ENCODE data around the gene GOPC.
"Not testable (repeated sequence)": the region's sequence is repeated elsewhere in the genome, so short reads cannot be mapped to it uniquely, and the experiment has no call there.

The GOPC gene

DNA sequence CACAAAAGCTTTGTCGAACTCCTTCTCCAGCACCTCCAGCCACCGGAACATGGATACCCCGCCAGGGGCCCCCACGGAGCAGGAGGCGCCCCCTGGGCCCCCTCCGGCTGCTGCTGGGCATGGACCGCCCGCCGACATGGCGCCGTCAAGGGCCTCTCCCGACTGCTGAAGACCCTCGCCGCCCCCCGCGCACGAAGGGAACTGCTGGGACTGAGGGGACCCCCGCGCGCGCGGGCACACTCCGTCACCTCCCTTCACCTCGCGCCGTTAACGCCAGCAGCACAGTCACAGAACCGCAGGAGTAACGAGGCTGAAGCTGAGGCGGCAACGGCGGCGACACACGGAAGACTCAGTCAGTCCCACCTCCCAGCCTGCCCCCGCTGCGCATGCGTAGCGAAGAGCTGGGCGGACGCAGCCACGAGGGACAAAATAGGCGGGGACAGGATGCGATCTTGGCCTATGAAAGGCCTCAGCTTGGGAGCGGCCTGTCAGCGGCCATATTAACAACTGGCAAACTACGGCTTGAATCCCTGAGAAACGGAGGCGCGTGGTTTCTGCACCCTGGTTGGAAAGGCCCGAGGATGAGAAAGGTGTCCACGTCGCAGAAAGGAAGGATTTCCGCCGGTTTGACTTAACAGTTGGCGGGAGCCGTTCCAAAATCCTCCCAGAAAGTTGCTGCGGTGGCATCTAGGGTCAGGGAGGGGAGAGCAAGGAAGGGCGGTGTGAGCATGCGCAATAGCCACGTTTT, at the start of gene GOPC:
TSS of gene GOPC (minus strand) at position 361 of the 748 bp plus-strand sequence. CDS start at position 138, 223 bp downstream.
- DNase-seq (ENCODE audit: low spot score) = peak; percentile 99

DNA sequence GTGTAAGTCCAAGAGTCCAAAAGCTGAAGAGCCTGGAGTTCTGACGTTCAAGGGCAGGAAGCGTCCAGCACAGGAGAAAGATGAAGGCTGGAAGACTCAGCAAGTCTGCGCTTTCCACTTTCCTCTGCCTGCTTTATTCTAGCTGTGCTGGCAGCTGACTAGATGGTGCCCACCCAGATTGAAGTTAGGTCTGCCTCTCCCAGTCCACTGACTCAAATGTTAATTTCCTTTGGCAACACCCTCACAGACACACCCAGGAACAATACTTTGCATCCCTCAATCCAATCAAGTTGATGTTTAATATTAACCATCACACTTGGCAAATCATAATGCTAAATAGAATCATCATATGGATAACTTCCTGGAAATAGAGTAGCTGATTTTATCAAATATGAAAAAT, 49.7 kb upstream of the GOPC start:
- DNase-seq (ENCODE audit: low spot score) = not testable (repeated sequence)

DNA sequence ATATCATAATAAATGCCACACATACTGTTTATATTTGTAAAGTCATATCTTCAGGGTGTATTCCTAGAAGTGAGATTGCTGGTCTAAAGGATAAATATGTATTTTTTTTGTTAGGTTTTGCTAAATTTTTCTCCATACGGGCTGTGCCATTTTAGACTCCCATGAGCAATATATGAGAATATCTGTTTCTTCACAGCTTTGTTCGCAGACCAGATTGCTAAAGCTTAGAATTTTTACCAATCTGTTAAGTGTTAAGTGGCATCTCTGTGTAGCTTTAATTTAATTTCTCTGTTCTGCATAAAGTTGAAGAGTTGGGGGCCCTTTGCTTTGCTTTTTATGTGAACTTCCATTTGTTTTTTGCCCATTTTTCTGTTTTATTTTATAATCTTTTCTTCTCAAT, 40.7 kb upstream of the GOPC start:
- no peak for DNase-seq (ENCODE audit: low spot score)

DNA sequence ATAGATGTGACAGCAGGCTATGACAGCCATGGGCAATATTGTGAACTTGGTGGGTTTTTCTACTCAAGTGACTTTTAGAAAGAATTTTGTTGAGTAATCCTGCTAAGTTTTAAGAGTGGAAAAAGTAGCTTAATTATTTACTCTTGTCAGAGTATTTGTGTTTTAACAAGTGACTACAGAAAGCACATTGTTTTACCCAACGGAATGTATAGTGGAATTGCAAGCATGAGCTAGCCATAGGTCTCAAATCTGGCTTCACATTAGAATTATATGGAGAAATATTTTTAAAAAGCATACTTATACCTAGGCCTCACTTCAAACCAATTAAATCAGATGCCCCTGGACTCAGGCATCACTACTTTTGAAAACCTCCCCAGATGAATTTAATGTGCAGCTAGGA, 35.5 kb upstream of the GOPC start:
- no peak for DNase-seq (ENCODE audit: low spot score)

DNA sequence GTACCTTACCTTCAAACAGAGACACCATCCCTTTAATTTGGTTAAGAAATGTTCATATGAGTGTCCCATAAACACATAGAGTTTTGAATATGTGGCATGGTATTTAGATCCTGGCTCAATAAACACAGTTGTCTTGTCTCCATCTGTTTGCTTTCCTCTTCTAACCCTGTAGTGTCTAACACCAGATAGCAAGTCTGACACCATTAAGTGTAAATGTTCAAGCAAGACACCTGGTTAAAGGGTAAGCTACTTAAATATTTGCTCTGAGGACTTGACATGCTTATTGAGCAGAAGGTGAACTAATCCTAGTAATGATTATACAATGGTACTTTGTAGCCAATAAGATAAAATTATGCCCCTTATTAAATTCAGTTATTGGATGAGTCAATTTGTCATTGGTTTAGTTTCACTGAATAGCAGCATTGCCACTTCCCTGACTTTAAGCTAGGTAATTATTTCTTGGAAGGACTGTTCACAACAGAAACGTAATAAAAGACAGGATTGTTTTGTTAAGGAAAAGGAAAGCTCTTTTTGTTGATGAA, 26.9 kb upstream of the GOPC start:
- DNase-seq (ENCODE audit: low spot score) = no peak

DNA sequence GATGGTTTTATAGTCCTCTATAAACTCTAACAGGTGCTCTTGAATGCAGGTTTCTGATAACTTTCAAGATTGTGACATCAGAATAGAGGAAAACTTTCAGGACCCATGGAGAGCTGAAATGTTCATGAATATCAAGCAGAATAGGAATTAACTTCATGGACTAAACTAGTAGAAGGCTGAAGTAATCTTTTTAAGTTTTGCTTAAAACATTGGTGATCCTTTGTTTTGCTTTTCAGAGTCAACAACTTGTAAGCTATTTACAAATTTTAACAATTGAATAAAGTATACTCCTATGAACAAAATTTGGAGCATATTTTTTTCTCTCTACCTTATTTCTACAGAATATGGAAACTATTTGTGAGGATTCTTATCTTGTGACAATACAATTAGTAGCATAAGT, 25.2 kb upstream of the GOPC start:
- no peak for DNase-seq (ENCODE audit: low spot score)

DNA sequence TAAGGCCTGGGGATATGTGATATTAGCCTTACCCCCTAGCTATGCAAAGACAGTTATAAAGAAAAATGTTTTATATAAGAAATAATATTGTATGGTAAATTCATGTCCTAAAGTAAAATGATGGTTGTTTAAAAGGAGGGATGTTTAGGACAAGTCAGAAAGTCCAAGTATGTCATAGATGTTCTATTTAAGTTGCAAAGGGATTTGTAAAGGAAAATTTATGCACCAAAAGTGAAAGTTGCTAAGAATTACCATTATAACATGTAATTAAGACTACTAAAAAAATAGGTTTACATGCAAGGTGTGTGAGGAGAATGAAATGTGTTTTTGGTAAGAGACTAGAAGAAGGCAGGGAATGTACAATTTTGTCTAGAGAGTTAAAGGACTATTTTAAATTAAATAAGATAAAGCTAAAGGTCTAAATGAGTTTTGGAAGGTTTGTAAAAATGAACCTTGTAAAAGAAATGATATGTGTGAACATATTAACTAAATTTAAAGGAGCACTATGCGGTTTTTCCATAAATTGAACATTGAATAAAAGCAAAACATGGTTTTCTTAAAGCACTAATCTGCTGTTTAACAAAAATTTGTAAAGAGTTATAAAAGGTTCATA, 22.7 kb upstream of the GOPC start:
- no peak for DNase-seq (ENCODE audit: low spot score)

DNA sequence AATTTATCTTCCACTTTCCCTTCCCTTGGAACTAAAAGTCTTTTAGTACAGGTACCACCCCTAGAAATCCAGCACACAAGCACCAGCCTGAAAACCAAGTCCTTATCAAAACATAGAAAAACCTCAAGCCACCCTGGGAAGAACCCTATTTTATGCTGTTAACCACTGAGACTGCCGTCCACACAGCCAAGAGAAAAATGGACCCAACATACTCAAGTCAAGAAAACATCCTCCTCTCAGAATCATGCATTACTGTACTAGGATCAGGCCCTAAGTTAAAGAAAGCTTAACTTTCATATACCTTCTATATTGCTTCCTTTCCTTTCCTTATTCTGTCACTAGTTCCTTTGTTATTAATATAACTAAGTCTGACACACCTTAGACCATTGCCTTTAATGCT, 16.9 kb upstream of the GOPC start:
- DNase-seq (ENCODE audit: low spot score) = no peak

DNA sequence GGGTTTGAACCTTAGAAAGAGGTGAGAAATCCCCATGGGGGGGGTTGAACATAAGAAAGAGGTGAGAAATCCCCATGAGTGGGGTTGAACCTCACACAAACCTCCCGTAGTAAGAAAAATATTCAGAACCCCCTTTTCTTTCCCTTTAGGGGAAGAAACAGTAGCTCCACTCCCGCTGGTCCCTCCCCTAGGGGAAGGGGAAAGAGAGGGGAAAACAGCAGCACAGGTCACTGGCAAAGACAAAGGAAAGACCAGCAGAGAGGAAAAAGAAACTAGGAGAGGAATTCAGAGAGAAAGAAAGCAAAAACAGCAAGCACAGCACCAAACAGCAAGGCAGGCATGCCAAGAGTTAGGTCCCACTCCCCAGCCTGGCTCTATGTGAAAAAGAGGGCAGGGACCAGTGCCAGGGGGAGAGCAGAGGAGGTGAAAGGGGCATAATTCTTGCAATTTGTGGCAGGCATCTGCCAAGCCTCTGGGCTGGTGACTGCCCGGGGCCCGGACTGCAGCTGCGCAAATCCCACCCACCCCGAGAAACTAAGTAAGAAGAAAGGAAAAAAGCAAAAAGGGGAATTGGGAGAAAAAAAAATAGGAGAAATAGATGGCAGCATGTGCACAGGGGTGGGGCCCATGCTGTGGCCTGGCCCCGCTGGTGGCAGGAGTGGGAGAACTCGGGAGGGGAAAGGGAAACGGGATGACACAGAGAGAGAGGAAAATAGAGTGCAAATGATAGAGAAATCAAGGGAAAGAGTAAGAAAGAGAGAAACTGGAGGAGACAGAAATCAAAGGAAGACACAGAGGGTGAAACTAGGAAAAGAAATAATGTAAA, 15.1 kb upstream of the GOPC start:
- no peak for DNase-seq (ENCODE audit: low spot score)

DNA sequence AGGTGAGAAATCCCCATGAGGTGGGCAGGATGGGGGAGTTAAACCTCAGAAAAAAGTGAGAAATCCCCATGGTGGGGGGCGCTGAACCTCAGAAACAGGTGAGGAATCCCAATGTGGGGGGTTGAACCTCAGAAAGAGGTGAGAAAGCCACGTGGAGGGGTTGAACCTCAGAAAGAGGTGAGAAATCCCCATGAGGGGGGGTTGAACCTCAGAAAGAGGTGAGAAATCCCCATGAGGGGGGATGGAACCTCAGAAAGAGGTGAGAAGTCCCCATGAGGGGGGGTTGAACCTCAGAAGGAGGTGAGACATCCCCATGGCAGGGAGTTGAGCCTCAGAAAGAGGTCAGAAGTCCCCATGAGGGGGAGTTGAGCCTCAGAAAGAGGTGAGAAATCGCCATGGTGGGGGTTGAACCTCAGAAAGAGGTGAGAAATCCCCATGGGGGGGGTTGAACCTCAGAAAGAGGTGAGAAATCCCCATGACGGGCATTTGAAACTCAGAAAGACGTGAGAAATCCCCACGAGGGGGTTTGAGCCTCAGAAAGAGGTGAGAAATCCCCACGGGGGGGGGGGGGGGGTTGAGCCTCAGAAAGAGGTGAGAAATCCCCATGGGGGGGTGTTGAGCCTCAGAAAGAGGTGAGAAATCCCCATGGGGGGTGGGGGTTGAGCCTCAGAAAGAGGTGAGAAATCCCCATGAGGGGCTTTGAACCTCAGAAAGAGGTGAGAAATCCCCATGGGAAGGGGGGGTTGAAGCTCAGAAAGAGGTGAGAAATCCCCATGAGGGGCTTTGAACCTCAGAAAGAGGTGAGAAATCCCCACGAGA, 14.3 kb upstream of the GOPC start:
- no peak for DNase-seq (ENCODE audit: low spot score)

DNA sequence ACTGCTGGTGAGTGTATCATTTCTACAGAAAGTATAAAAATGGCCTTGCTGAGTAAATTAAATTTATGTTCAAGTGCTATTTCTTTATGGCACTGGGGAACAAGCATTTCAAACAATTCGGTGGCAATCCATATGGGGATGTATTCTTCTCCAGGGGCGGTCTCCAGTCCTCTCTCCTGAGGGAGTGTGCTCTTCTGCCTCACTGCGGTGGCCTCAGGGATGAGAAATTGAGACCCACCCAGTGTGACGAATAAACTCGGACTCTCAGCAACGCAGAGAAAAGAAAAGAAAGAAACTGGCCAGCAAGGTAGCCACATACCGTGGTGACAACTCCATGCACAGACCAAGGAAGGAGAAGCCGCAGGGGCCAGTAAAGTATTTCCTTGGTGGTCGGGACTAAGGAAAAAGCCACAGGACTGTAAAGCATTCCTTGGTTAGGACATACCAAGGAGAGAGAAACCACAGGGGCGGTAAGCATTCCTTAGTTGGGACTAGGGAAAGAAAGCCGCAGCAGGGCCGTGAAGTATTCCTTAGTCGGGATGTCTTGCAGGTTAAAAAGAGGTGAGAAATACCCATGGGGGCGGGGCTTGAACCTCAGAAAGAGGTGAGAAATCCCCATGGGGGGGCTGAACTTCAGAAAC, 13.6 kb upstream of the GOPC start:
- DNase-seq (ENCODE audit: low spot score) = no peak

DNA sequence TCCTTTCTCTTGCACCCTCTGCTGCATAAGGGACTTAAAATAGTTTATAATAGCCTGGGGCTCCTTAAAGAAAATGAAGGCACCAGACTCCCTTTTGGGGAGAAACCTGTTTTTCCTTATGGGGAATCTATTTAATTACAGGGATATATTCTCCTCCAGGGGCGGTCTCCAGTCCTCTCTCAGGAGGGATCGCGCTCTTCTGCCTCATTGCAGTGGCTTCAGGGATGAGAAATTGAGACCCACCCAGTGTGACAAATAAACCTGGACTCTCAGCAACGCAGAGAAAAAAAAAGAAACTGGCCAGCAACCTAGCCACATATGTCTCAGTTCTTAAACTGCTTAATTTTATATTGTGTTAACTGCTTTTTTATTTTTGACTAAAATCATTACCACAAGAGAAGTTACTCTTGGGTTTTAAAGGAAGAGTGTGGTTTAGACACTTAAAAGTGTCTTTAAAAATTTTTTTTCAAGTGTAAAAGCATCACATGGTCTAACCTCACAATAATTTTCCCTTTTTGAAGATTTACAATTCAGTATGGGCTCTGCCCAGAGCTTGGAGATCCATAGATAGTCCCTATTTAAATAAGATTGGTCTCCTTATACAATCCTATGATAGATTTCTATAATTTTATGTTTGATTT, 11.7 kb upstream of the GOPC start:
- DNase-seq (ENCODE audit: low spot score) = no peak

DNA sequence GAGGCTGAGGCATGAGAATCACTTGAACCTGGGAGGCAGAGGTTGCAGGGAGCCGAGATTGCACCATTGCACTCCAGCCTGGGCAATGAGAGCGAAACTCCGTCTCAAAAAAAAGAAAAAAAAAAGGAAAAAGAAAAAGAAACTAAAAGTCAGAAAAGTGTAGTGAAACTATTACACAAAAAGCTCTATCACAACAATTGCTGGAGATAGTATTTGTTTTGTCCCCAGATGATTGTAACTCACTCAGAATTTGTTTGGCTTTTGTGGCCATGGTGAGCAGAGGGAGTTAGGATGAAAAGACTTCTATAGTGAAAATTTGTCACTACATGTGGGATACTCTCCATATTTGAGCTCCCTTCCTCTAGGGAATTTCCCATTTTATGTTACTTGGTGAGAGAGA, 5.2 kb upstream of the GOPC start:
- DNase-seq (ENCODE audit: low spot score) = no peak

DNA sequence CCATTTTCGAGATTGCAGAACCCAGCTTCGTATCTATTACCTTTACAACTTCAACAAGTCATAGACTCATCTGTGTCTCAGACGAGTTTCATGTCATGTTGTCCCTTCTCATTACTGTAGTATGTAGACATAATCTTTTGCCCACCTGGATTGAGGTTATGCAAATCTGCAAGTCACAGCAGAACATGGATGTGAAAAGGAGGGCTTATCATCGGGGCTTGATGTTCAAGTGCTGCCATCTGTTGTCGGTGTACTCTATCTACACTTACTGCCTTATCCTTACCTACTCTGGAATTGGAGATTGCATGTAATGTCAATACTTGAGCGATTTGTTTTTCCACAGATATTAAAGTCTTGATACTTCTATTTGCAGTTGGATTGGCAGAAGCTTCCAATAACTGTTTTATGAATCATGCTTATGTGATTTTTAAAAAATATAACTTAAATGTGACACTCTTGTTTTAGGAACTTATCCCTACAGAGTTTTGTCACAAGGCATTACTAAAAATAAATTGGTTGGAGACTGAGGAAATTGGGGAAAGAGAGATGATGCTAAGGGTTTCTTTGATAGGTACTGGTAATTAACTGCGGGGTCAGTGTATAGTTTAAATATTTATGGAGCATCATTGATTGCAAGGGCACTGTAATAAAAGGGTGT, 3.0 kb upstream of the GOPC start:
- DNase-seq (ENCODE audit: low spot score) = peak; percentile 66

DNA sequence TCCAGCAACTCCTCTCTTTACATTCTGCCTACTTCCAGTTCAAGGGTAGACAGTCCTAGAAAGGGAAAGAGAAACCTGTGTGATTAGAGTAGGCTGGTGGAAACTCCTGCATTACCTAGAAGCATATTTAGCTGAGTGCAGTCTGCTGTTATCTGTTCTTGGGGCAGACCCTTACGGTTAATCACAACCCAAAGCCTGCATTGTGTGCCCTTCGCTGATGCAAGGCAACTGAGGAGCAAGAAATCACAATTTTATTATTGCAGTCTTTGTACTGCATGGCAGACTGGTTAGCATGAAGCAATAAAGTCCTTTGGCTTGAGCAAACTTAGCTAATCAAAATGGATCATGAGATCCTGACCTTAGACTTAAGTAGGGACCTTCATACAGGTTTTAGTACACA, 1.5 kb upstream of the GOPC start:
- no peak for DNase-seq (ENCODE audit: low spot score)

DNA sequence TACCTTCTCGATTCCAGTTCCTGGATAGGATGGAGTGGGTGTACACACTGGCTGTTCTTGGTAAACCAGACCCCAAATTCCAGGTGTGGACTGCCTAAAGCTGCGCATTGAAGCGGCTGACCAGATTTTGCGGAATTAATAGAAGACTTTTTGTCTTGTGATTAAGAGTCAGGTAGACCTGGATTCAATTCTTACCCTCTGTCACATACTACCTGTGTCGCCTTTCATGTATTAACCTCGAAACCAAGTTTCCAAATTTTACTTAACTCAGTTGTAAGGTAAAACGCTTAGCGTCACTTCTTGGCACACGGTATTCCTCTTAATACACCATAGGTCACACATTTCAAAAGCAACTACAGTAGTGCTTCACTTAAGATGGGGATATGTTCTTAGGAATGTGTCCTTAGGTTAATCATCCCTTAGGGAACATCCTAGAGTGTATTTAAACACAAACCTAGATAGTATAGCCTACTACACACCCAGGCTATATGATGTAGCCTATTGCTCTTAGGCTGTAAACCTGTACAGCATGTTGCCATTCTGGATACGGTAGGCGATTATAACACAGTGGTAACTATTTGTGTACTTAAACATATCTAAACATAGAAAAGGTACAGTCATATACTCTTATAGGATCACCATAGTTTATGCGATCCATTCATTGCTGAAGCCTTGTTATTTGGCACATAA, 733 bp upstream of the GOPC start:
- DNase-seq (ENCODE audit: low spot score) = no peak

DNA sequence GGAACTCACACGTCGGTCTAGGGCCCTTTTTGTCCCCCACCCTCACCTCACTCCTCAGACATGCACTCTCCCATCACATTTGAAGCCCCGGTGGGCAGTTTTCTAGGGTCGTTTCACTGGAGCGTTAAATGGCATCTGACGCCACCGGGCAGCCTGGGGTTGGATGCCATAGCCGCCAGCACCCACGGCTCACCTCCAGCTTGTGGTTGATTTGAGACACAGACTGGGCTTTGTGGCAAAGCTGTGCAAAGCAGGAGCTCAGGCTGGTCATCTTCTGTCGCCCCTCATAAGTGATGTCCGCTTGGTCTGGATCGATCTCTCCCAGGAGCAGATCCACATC, 530 bp downstream of the GOPC start:
- DNase-seq (ENCODE audit: low spot score) = no peak

DNA sequence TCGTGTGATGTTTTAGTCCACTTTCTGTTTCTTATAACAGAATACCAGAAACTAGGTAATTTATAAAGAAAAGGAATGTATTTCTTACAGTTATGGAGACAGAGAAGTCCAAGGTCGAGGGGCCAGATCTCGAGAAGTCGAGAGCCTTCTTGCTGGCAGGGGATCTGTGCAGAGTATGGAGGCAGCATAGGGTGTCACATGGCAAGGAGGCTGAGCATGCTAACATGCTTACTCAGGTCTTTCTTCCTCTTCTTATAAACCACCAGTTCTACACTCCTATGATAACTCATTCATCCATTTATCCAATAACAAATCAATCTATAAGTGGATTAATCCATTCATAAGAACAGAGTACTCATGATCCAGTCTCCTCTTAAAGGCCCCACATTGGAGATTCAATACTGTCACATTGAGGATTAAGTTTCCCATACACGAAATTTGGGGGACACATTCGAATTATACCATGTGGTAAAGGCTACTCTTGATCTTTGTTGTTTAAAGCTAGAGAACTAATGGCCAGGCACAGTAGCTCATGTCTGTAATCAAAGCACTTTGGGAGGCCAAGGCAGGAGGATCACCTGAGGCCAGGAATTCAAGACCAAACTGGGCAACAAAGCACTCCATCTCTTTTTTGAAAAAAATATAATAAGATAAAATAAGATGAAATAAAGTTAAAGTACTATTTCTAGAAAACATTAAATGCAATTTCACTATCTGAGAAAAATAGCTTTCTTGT, 2.1 kb downstream of the GOPC start:
- DNase-seq (ENCODE audit: low spot score) = no peak

DNA sequence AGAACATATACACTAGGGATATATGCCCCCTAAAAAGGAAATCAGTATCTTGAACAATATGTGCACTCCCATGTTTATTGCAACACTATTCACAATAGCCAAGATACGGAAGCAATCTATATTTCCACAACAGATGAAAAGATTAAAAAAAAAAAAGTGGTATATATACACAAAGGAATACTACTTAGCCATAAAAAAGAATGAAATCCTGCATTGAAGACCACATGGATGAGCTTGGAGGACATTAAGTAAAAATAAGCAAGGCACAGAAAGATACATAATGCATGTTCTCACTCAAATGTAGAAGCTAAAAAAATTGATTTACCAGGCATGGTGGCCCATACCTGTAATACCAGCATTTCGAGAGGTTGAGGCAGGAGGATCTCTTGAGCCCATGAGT, 4.6 kb downstream of the GOPC start:
- no peak for DNase-seq (ENCODE audit: low spot score)

Data from AG08396 (cell line).